Measurements from ENCODE around the gene LRRC30.
A peak's percentile ranks its signal among the peaks of the same experiment; 100 is the strongest.

The LRRC30 gene

GRCh38 chr18:7237673-7238272 lies 6.9 kb downstream of the LRRC30 start:
- Histone ChIP-seq H3K79me2 (ENCODE audit: control insufficient read depth, insufficient read depth, low read length, unreplicated experiment) (no peaks in the 10 kb centered on the region), H3K27me3 (ENCODE audit: insufficient read depth, low read length) (peaks cover 40% of the 10 kb centered on the region), H2AFZ (ENCODE audit: low read length, unreplicated experiment) (peak overlapping the region; percentile 33), H3K36me3 (ENCODE audit: insufficient read depth, low read length) (no peaks in the 10 kb centered on the region), H3K4me3 (ENCODE audit: low read depth, low read length) (no peak overlapping the region), H3K4me1 (ENCODE audit: control insufficient read depth, insufficient read depth, low read length, unreplicated experiment) (no peaks in the 10 kb centered on the region), H3K27ac (ENCODE audit: low read depth, low read length) (no peak overlapping the region)

DNA sequence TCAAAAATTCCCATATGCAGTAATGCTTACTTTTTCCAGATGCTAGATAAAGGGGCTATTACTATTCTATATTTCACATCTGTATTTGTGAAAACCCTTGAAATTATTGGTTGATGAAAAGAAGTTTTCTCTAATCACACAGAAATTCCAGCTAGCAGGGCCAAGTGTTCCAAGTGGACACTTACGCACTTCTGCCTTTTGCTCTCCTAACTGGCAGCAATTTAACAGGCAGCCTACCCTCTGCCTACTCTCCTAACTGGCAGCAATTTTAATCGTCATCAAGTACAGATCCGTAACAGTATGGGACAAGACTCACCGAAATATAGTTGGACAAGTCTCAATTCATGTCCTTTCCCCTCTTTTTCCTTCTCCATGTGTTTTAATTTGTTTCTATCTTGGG lies 12.0 kb downstream of the LRRC30 start:
- H2AFZ ChIP-seq (ENCODE audit: low read length, unreplicated experiment): no peak overlapping the region
- H3K79me2 ChIP-seq (ENCODE audit: control insufficient read depth, insufficient read depth, low read length, unreplicated experiment): no peaks in the 10 kb centered on the region
- H3K27ac ChIP-seq (ENCODE audit: low read depth, low read length): no peak overlapping the region
- H3K4me3 ChIP-seq (ENCODE audit: low read depth, low read length): no peak overlapping the region
- H3K4me1 ChIP-seq (ENCODE audit: control insufficient read depth, insufficient read depth, low read length, unreplicated experiment): no peaks in the 10 kb centered on the region
- H3K36me3 ChIP-seq (ENCODE audit: insufficient read depth, low read length): no peaks in the 10 kb centered on the region
- 0 out of 2 replicates have a peak, but pooled peaks cover under 1% of the 10 kb centered on the region for H3K27me3 ChIP-seq (ENCODE audit: insufficient read depth, low read length)

GRCh38 chr18:7248877-7249276 lies 18.0 kb downstream of the LRRC30 start:
- H3K27me3 ChIP-seq (ENCODE audit: insufficient read depth, low read length): peaks cover 5% of the 10 kb centered on the region; the same call in 1 of the 2 replicates
- no peak overlapping the region for H2AFZ ChIP-seq (ENCODE audit: low read length, unreplicated experiment)
- no peaks in the 10 kb centered on the region for H3K4me1 ChIP-seq (ENCODE audit: control insufficient read depth, insufficient read depth, low read length, unreplicated experiment)
- no peaks in the 10 kb centered on the region for H3K79me2 ChIP-seq (ENCODE audit: control insufficient read depth, insufficient read depth, low read length, unreplicated experiment)
- no peak overlapping the region for H3K27ac ChIP-seq (ENCODE audit: low read depth, low read length)
- no peaks in the 10 kb centered on the region for H3K36me3 ChIP-seq (ENCODE audit: insufficient read depth, low read length)
- no peak overlapping the region for H3K4me3 ChIP-seq (ENCODE audit: low read depth, low read length)

DNA sequence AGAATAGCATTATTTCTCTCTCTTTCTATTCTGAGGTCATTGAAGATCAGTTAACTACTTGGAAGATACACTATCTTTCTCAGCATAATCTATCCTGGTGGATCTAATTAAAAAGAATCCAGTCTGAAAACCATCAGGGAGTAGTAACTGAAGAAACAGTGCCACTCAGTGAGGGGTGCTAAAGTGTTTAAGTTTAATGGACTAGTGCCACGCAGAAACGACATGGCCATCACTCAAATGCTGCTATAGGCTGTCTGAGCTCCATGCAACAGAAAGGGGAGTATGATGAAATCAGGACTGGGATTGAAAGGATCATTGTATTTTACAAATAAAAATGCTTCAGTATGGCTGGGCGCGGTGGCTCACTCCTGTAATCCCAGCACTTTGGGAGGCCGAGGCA lies 23.3 kb downstream of the LRRC30 start:
- Histone ChIP-seq H3K27me3 (ENCODE audit: insufficient read depth, low read length) (peaks cover 14% of the 10 kb centered on the region), H3K36me3 (ENCODE audit: insufficient read depth, low read length) (no peaks in the 10 kb centered on the region), H2AFZ (ENCODE audit: low read length, unreplicated experiment) (no peak overlapping the region), H3K4me3 (ENCODE audit: low read depth, low read length) (no peak overlapping the region), H3K4me1 (ENCODE audit: control insufficient read depth, insufficient read depth, low read length, unreplicated experiment) (no peaks in the 10 kb centered on the region), H3K79me2 (ENCODE audit: control insufficient read depth, insufficient read depth, low read length, unreplicated experiment) (no peaks in the 10 kb centered on the region), H3K27ac (ENCODE audit: low read depth, low read length) (no peak overlapping the region)

DNA sequence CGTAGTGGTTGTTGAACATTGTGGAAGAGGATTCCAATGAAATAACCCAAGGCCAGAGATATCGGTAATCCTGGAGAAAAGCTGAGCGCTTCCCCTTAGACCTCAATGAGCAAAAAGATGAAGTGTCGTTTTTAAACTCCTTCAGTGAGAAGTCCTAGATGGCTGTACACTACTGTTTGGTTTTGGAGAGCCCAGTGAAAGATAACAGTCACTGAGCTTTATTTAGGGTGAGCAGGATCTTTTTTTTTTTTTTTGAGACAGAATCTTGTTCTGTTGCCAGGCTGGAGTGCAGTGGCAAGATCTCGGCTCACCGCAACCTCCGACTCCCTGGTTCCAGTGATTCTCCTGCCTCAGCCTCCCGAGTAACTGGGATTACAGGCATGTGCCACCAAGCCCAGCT lies 24.2 kb downstream of the LRRC30 start:
- Histone ChIP-seq H2AFZ (ENCODE audit: low read length, unreplicated experiment) (no peak overlapping the region), H3K36me3 (ENCODE audit: insufficient read depth, low read length) (no peaks in the 10 kb centered on the region), H3K4me3 (ENCODE audit: low read depth, low read length) (no peak overlapping the region), H3K79me2 (ENCODE audit: control insufficient read depth, insufficient read depth, low read length, unreplicated experiment) (no peaks in the 10 kb centered on the region), H3K4me1 (ENCODE audit: control insufficient read depth, insufficient read depth, low read length, unreplicated experiment) (no peaks in the 10 kb centered on the region), H3K27me3 (ENCODE audit: insufficient read depth, low read length) (peaks cover 14% of the 10 kb centered on the region), H3K27ac (ENCODE audit: low read depth, low read length) (no peak overlapping the region)

- Histone ChIP-seq H3K4me3 (ENCODE audit: low read depth, low read length) (no peak overlapping the region), H2AFZ (ENCODE audit: low read length, unreplicated experiment) (no peak overlapping the region), H3K27me3 (ENCODE audit: insufficient read depth, low read length) (peaks cover 14% of the 10 kb centered on the region), H3K36me3 (ENCODE audit: insufficient read depth, low read length) (no peaks in the 10 kb centered on the region), H3K79me2 (ENCODE audit: control insufficient read depth, insufficient read depth, low read length, unreplicated experiment) (no peaks in the 10 kb centered on the region), H3K27ac (ENCODE audit: low read depth, low read length) (no peak overlapping the region), H3K4me1 (ENCODE audit: control insufficient read depth, insufficient read depth, low read length, unreplicated experiment) (no peaks in the 10 kb centered on the region)
Measured at GRCh38 chr18:7255643-7256042, 24.8 kb downstream of the LRRC30 start.

GRCh38 chr18:7256618-7257425 lies 25.9 kb downstream of the LRRC30 start:
- H3K36me3 ChIP-seq (ENCODE audit: insufficient read depth, low read length): no peaks in the 10 kb centered on the region
- no peaks in the 10 kb centered on the region for H3K79me2 ChIP-seq (ENCODE audit: control insufficient read depth, insufficient read depth, low read length, unreplicated experiment)
- no peaks in the 10 kb centered on the region for H3K4me1 ChIP-seq (ENCODE audit: control insufficient read depth, insufficient read depth, low read length, unreplicated experiment)
- no peak overlapping the region for H3K4me3 ChIP-seq (ENCODE audit: low read depth, low read length)
- peaks cover 14% of the 10 kb centered on the region for H3K27me3 ChIP-seq (ENCODE audit: insufficient read depth, low read length)
- no peak overlapping the region for H2AFZ ChIP-seq (ENCODE audit: low read length, unreplicated experiment)
- H3K27ac ChIP-seq (ENCODE audit: low read depth, low read length): no peak overlapping the region

DNA sequence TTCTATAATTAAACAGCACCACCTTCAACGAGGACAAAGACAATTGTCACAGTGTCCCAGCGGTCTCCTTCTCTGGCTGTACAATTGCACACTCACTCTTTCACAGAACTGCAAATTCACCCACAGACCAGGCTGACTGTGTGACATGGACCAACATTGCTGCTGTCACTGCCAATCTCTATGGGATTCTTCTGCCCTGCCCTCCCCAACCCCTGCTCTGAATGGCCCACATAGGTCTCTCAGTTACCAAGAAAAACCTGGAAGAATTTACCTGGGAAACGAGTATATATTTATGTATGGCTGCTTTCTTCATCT lies 26.5 kb downstream of the LRRC30 start:
- Histone ChIP-seq H3K4me1 (ENCODE audit: control insufficient read depth, insufficient read depth, low read length, unreplicated experiment) (no peaks in the 10 kb centered on the region), H3K27ac (ENCODE audit: low read depth, low read length) (no peak overlapping the region), H3K79me2 (ENCODE audit: control insufficient read depth, insufficient read depth, low read length, unreplicated experiment) (no peaks in the 10 kb centered on the region), H3K4me3 (ENCODE audit: low read depth, low read length) (no peak overlapping the region), H2AFZ (ENCODE audit: low read length, unreplicated experiment) (no peak overlapping the region), H3K27me3 (ENCODE audit: insufficient read depth, low read length) (peaks cover 14% of the 10 kb centered on the region), H3K36me3 (ENCODE audit: insufficient read depth, low read length) (no peaks in the 10 kb centered on the region)

DNA sequence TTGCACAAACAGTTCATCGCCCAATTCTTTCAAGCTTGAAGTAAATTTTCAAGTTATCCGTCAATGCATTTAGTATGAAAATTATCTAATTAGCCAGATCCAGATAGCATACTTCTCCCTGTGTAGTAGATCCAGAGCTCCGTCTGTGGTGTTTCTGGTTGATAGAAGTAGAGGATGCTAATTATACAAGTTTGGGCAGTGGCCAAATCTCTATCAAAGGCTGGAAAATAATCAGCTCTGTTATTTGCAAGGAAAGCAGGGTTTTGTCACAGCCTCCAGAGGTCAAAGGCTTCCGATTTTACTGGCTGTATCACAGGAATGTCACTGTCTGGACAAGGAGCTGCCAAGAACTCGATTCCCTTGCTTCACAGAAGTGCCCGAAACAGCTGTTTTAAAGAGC lies 28.6 kb downstream of the LRRC30 start:
- Histone ChIP-seq H3K79me2 (ENCODE audit: control insufficient read depth, insufficient read depth, low read length, unreplicated experiment) (no peaks in the 10 kb centered on the region), H3K27me3 (ENCODE audit: insufficient read depth, low read length) (peaks cover 14% of the 10 kb centered on the region), H3K27ac (ENCODE audit: low read depth, low read length) (no peak overlapping the region), H3K4me3 (ENCODE audit: low read depth, low read length) (no peak overlapping the region), H2AFZ (ENCODE audit: low read length, unreplicated experiment) (no peak overlapping the region), H3K4me1 (ENCODE audit: control insufficient read depth, insufficient read depth, low read length, unreplicated experiment) (no peaks in the 10 kb centered on the region), H3K36me3 (ENCODE audit: insufficient read depth, low read length) (no peaks in the 10 kb centered on the region)

DNA sequence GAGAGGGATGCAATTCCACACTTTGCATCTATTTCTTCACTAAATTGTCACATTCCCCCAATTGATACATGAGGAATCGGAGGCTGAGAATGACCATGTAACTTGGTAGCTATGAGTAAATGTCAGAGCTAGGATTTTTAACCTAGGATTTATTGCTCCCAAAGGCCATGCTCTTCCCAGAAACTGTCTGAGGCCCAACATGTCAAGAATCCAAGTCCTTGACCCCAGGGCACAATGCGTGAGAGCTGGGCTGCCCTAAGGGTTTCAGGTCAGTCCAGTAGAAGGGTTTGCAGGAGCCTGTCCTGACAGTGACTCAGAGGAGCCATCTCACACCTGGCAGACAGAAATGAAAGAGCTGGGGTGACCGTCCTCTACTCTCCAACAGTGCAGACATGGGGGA lies 30.3 kb downstream of the LRRC30 start:
- H3K4me3 ChIP-seq (ENCODE audit: low read depth, low read length): no peak overlapping the region
- H3K27ac ChIP-seq (ENCODE audit: low read depth, low read length): no peak overlapping the region
- H3K79me2 ChIP-seq (ENCODE audit: control insufficient read depth, insufficient read depth, low read length, unreplicated experiment): no peaks in the 10 kb centered on the region
- H3K36me3 ChIP-seq (ENCODE audit: insufficient read depth, low read length): no peaks in the 10 kb centered on the region
- H2AFZ ChIP-seq (ENCODE audit: low read length, unreplicated experiment): no peak overlapping the region
- H3K4me1 ChIP-seq (ENCODE audit: control insufficient read depth, insufficient read depth, low read length, unreplicated experiment): no peaks in the 10 kb centered on the region
- peaks cover 14% of the 10 kb centered on the region for H3K27me3 ChIP-seq (ENCODE audit: insufficient read depth, low read length)

DNA sequence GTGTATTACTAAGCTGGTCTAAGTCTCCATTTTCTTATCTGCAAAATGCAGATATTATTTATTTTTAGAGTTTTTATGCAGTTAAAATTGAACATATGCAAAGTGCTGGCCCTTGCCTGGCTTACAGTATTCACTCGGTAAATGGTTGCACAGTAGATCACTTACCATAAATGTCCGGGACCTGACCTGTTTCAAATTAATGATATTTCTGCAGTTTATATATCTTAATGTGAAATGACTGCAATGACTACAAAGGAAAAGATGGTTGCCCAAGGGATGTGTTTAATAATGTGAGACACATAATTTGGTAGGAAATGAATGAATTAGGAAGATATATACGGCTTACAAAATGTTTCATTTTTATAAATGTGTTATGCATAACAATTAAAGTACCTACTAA lies 37.1 kb downstream of the LRRC30 start:
- H3K79me2 ChIP-seq (ENCODE audit: control insufficient read depth, insufficient read depth, low read length, unreplicated experiment): no peaks in the 10 kb centered on the region
- H3K27ac ChIP-seq (ENCODE audit: low read depth, low read length): no peak overlapping the region
- H3K36me3 ChIP-seq (ENCODE audit: insufficient read depth, low read length): no peaks in the 10 kb centered on the region
- no peak overlapping the region for H2AFZ ChIP-seq (ENCODE audit: low read length, unreplicated experiment)
- H3K4me1 ChIP-seq (ENCODE audit: control insufficient read depth, insufficient read depth, low read length, unreplicated experiment): peaks cover 6% of the 10 kb centered on the region
- no peak overlapping the region for H3K4me3 ChIP-seq (ENCODE audit: low read depth, low read length)
- no peaks in the 10 kb centered on the region for H3K27me3 ChIP-seq (ENCODE audit: insufficient read depth, low read length)
